Endometrial microvascular endothelial cells (primary cell): ENCODE measurements around the gene LMBRD2. TPM values are rescaled to one million over a fixed set of nuclear protein-coding genes. Genes with fewer than 3 reads are reported as not detected.
"Not testable (repeated sequence)": the region's sequence is repeated elsewhere in the genome, so short reads cannot be mapped to it uniquely, and the experiment has no call there.

Source experiments
- in situ Hi-C: cut with HindIII; loops from 2 replicates; pipeline ENCODE4 v1.10.0; 2017; ENCODE audit warnings: low sequenced_read_pairs, low pct_unique_long_range_greater_than_20kb; ENCODE audit errors: inconsistent ontology term
- total RNA-seq: library from RNA; depleted of rRNA; stranded (reverse); fragments of >200 nt; gene quantifications from one replicate; pipeline ENCODE4 v1.2.3, GENCODE V29; 2015; ENCODE audit errors: inconsistent ontology term

Gene LMBRD2
- total RNA-seq, 1 donor from 2014 or later, result 7.7 TPM

DNA sequence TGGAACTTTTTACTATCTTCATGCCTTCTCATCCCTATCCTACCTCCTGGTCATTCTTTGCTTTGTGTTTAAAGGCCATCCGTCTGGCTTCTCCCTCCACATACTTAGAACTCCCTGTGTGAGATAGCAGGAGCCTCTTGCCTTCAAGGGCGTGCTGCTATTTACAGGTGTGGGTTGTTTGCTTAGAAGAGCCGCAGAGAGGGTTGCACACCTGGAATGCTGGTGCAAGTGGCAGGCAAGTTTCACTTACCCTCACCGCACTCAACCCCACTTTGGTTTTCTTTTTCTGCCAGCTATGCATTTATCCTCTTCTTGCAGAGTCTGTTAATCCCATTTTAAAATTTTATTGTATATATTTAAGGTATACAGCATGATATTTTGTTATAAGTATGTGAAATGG is 12.8 kb upstream of the LMBRD2 start:
- in situ Hi-C loops, result no loop called here

DNA sequence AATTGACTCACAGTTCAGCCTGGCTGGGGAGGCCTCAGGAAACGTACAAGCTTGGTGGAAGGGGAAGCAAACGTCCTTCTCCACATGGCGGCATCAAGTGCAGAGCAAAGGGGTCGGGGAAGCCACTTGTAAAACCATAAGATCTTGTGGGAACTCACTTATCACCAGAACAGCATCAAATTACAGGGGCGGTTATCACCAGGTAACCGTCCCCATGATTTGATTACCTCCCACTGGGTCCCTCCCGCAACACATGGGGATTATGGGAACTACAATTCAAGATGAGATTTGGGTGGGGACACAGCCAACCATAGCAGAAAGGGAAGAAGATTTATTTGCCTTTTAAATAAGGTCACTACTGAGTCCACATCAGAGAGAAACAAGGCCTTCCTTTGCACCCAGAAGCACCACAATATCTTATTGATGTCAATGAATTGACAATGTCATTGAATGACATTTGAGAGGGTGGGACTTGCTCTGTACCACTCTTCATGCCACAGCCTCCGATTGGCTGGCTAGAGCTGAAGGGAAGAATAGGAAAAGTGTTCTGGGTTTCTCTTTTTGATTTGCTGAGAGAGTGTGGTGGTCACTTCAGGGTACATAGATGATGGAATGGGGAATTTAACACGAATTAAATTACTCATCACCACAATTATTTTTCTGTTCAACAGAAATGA is 11.3 kb upstream of the LMBRD2 start:
- in situ Hi-C loops, result no loop called here

DNA sequence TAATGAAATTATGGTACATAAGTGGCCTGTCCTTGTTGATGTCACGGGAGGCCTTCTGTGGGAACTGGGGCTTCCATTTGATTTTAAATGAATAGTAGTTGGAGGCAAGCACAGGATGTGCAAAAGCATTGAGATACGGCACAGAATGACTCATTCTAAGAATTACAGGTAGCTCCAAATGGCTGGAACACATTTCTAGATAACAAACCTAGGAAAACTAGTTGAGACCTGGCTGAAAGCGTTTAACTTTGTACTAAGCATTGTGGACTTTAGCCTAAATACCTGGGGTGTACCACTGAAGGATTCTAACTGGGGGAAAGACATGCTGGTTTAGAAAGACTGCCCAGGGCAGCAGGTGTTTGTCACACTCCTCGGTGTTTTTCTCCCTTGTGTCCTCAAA is 9.7 kb upstream of the LMBRD2 start:
- in situ Hi-C loops, result no loop called here

DNA sequence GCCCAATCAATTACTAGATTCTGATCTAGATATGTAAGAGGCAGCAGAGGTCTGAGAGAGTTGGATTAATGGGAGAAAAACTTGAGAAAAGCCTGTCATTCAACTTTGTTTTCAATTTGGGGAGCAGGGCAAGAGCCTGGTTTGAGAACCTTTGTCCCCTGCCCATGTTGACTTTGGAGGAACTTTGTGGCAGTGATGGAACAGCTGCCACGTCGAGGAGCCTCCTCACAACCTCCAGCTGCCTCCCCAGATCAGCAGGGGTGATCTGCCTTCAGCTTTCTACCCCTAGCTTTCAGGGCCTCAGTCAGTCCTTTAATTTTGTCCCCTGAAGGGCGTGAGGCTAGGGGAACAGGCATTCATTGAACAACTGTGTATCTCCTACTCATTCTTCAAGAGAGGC is 8.9 kb upstream of the LMBRD2 start:
- in situ Hi-C loops, result no loop called here

DNA sequence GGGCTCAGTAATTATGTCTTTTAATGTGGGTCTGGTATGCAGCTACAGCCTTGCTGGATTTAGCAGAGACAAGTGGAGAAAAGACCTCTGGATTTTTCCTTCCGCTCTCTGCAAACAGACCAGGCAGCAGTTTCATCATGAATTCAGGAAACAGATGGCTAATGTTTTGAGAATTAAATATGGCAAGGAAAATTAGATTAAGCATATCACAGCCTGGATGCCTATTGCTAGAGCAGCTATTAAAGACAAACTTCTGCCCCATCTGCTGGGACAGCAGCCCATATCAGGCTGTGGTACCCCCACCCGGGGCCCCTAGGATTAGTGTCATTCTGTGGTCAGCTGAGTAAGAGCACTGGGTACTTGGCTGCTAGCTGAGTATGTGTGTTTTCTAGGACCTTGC is 6.5 kb upstream of the LMBRD2 start:
- in situ Hi-C loops, result no loop called here

DNA sequence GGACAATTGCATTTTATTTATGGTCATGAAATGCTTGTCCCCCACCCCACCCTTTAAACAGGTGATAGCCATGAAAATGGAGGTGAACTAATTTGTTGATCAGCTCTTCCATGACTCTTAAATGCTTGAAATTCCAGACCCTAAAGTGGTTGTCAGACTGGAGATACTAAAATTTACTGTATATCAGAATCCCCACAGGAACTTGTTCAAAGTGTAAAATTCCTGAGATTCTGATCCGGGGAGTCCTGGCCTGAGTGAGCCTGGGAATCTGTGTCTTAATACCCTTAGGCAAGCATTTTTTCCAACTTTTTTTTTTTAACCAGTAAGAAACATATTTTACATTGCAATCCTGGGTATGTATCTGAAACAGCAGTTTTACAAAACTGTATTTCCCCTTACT is 4.9 kb upstream of the LMBRD2 start:
- in situ Hi-C loops, result no loop called here

DNA sequence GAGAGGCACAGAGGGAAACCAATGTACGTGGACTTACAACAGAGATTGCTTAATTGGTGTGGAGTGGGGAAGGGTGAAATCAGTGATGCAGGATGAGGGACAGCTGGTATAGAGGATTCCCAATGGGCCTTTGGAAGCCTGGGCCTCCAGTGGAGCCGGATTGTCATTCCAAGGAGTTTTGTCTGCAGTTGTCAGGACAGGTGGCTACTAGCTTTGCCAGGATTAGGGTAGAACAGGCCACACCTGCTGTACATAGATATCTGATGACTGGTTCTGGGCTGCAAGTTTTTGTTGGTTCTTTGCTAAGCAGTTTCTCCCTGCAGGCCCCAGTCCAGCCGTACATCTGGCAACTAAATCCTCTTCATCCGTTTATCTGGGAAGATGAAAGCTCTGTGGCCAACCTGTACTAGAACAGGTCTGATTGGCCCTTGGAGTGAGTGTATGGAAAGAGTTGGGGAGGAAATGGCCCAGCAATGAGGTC is 4.5 kb upstream of the LMBRD2 start:
- in situ Hi-C loops, result no loop called here

DNA sequence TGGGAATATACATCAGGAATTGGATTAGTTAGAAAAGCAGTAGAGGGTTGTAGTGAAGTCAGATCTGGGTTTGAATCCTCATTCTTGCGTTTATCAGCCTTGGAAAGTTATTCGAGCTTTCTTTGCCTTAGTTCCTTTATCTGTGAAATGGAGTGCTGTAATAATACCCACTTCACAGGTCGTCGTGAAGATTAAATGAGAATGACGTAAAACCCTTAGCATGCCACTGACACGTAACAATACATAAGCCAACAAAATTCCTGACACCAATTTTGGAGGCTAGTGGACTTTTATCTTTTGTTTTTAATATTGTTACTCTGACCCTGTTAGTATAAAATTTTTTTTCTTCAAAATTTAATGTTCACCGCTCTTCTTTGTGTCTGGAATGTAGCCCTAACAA is 3.6 kb upstream of the LMBRD2 start:
- in situ Hi-C loops, result no loop called here

DNA sequence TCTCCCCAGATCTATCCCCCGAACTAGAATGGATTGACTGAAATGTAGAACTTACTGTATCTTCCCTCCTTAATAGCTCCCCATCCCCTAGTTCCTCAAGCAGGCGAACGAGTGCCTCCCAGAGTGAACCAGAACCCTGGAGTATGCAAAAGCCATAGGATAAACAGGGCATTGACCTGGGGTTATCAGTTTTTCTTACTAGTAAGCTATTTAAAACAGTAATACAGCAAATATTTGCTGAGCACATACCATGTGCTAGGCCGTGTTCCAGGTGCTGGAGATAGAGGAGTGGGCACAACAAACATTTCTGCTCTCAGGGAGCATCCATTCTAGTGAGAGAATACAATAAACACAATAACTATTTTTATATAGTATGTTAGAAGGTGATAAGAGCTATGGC is 2.0 kb upstream of the LMBRD2 start:
- in situ Hi-C loops, result no loop called here

DNA sequence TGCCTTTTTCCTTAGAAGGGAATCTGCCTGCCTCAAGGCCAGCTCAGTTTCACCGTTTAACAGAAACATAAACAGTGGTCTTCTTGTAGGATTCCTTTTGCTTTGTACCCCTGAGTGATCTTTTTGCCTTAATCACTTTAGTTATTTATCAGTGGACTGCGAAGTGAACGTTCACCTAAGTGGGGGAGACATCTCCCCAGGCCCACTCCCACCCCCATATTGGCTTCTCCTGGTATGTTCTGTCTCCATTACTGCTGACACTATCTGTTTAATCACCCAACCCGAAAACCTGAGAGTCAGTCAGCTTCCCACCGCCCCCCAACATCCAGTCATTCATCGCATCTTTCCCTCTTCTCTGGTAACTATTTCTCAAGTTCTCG is 1.6 kb upstream of the LMBRD2 start:
- in situ Hi-C loops, result no loop called here

DNA sequence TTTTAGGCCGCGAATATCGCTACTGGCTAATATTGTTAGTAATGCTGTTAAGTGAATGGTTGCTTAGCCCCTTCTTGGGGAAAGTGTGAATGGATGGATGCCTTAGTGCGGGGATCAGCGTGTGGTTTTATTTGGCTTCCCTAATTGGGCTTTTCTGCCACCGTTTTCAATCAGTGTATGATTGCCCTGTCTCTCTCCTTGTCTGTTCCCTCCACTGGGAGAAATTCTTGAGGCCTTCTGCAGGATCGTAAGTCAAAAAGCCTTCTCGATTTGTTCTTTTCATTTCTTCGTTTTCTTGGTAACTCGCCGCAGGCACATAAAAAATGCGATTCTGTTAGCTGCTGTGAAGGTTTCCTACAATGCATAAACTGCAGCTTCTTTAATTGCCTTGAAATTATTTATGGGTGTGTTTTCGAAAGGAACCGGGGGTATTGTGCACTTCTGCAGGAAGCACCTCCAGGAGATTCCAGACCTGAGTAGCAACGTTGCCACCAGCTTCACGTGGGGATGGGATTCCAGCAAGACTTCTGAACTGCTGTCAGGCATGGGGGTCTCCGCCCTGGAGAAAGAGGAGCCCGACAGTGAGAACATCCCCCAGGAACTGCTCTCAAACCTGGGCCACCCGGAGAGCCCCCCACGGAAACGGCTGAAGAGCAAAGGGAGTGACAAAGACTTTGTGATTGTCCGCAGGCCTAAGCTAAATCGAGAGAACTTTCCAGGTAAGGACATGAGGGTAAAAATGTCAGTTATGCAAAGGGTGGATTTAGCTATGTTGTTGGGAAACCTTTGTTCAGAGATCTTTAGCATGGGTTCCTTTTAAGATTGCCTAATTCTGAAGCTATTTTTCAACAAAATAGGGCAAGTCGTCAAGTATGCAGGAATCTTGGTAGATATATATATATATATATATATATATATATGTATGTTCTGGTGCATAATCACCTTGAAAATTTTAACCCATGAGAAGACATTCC is 924 bp upstream of the LMBRD2 start:
- in situ Hi-C loops, result no loop called here

DNA sequence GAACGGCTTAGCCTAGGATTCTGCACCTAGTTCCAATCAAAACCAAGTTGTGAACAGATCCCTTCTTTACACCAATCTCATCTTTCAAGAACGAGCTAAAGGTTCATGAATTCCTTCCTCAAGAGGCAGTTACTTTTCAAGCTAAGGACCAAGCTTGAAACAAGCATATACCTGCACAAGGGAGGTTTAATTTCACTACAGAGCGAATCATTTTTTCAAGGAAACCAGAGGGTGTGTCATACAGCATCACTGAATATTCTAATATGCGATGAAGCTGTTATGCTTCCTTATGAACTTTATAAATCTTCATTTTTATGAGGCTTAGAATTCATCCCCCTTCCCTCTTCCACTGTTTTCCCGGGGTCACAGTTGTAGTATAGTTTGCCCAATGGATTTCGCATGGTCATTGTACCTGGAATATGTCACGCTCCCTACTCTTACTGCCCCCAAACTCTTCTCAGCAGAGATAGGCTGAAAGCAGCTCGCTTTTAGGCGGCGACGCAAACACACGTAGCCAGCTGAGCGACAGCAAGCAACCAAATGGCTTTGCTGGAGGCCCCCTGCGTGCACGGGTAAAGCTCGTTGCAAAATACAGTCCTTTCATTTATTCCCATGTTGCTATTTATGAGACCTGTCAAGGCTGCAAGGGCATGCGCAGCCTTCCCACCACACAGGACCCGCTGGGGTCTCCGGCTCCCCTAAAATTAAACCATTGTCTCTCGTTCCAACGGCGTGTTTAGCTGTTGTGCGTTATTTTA is 832 bp downstream of the LMBRD2 start:
- in situ Hi-C loops, result no loop called here

DNA sequence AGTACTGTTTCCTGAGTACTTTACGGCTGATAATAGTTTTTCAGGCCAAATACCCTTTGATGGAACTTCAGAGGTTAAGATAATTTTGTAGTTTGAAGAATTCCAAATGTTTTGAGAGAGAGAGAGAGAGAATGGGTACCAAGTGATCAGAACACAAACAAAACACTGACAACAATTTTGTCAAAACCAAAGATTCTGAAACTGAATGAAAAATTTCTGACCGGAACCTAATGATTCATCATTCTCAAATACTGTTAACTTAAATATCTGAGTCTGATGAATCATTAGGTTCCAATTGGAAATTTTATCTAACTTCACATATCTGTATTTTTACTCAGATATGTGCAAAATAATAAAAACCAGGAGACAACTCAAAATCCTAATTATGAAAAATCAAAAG is 4.0 kb downstream of the LMBRD2 start:
- in situ Hi-C loops, result no loop called here

DNA sequence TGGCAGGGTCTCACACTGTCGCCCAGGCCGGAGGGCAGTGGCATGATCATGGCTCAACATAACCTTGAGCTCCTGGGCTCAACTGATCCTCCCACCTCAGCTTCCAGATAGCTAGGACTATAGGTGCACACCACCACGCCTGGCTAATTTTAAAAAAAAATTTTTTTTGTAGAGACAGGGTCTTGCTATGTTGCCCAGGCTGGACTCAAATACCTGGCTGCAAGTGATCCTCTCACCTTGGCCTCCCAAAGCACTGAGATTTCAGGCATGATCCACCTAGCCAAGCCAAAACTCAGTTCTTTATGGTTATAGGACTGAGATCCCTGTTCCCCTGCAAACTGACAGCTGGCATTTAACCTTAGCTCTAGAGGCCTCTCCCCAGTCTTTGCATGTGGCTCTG is 5.3 kb downstream of the LMBRD2 start:
- in situ Hi-C loops, result no loop called here

DNA sequence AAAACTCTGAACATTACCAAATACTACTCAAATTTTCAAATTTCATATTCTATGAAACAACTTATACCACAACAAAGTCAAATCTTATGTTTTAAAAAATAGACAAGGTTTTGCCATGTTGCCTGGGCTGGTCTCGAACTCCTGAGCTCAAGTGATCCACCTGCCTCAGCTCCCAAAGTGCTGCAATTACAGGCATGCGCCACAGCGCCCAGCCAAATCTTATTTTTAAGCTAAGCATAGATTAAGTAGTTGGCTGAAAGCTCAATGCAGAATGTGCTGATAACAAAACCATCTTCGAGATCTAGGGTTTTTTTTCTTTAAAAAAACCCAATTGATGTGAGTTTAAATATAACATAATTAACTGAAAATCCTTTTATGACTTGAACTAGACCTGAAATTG is 6.4 kb downstream of the LMBRD2 start:
- in situ Hi-C loops, result no loop called here

DNA sequence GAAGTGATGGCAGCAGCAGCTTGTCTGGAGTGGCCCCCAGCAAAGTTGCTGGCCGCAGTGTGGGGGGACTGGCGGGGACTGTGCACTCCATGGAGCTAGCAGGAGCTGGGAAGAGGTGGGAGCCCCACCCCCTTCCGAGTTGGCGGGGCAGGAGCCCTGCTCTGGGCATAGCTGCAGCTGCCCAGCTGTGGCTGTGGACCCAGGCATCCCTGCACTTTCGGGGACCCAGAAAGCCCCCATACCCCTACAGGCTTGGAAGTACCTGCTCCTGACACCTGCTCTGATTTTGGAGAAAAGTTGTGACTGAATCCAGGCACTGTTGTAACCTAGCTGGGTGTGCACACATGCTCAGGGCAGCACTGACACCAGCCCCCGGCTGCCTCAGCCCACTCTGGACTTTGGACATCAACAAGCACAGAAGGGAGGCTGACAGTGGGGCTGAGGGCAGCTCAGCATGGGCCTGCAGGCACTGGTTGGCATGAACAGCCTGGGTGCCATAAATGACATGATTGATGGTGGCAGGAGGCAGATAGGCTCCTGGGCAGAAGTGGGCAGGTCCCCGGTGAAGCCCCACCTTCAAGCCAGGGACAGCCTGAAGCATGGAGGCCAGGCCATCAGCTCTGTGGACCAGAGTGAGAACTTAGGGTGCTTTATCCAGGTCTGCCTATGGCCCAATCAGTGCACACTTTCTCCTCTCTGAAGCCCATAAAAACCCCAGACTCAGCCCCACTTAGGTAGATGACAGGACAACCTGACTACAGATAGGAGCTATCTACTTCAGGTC is 12.6 kb downstream of the LMBRD2 start:
- in situ Hi-C loops, result no loop called here

DNA sequence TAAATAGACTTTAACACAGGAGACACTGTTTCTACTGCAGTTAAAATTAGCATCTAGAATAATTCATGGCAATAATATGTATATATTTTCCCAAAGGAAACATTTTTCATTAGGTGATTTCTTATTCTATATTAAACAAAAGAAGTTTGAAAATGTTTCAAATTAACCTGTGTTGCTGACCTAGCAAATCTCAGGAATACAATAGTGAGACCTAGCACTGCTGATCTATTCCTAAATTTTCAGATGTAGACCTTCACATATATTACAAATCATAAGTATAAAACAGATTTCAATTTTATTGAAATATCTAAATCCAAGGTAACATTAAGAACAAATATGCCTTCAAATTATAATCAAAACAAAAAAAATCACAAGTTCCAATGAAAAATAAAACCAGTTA is 15.1 kb downstream of the LMBRD2 start:
- in situ Hi-C loops, result no loop called here

DNA sequence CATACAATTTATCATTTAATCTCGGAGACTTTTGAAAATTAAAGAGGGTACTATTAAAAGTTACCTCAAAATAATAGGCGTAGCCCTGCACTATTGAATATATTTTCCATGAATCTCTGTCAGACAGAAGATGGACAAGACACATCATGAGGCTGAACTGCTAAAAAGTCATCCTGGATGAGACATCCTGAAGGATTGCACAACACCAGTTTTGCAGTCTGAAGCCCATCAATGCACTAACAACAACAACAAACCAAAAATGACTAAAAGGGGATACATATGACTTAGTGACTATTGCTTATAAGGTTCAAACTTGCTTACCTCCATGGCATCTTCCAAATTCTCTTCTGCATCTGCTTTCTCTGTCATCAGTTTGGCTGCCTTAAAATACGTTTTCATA is 15.7 kb downstream of the LMBRD2 start:
- in situ Hi-C loops, result no loop called here

DNA sequence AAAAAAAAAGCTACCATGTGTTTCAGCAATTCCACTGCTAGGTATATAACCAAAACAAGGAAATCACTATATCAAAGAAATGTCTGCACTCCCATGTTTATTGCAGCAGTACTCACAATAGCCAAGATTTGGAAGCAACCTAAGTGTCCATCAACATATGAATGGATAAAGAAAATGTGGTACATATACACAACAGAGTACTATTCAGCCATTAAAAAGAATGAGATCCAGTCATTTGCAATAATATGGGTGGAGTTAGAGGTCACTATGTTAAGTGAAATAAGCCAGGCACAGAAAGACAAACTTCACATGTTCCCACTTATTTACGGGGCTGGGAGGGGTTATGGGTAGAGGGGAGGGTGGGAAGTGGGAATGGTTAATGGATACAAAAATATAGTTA is 18.7 kb downstream of the LMBRD2 start:
- in situ Hi-C loops, result not testable (repeated sequence)
